HG02852 (cell line): ENCODE measurements around the gene APOA1.
"Not testable (repeated sequence)": the region's sequence is repeated elsewhere in the genome, so short reads cannot be mapped to it uniquely, and the experiment has no call there.

Source experiments
- ATAC-seq: cut with Tn5 transposase; IDR thresholded peaks from one replicate; pipeline ENCODE4 v1.9.1; 2021; ENCODE audit warnings: mild to moderate bottlenecking, moderate library complexity; ENCODE audit not compliant: unreplicated experiment

APOA1 gene

DNA sequence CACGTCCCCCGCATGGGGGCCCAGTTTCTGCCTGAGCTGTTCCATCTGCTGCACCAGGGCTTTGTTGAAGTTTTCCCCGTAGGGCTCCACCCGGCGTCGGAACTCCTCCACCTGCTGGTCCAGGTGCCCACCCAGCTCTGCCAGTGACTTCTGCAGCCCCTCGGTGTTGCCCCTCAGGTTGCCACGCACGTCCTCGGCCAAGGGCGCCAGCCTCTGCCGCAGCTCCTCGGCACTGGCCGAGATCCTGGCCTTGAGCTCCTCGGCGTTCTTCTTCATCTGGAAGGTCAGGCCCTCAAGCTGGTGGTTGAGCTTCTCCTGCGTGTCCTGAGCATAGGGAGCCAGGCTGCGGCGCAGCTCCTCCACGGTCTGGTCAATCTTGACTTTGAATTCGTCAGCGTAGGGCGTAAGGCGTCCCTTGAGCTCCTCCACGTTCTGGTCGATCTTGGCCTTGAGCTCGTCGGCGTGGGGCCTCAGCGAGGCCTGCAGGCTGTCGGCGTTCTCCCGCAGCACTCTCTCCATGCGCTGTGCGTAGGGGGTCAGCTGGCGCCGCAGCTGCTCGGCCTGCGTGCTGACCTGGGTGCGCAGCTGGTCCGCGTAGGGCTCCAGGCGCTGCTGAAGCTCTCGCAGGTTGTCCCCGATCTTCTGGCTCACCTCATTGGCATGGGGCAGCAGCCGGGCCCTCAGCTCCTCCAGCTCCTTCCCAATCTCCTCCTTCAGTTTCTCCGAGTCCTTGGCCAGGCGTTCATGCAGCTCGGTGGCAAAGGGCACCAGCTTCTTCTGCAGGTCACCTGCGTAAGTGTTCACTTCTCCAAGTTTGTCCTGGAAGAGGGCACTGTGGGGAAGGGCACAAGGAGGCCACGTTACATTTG, 16.1 kb downstream of the APOA1 start:
- no peak for ATAC-seq

DNA sequence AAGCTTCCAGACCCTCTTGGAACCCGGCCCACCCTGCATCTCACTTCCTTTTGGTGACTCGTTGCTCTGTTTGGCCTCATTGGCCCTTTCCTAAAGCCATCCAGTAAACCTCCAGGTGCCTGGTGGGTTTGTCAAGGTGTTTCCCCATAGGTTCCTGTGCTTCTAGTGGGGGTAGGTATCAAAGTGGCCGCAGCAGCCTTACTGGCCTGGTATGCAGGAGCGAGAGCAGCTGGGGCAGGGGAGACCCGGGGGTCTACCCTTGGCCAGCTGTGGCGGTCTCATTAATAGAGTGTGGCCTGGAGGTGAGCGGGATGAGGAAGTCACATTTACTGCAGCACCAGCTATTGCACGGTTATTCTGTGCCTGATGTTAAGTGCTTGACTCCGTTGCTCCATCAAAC, 18.4 kb downstream of the APOA1 start:
- ATAC-seq = no peak

DNA sequence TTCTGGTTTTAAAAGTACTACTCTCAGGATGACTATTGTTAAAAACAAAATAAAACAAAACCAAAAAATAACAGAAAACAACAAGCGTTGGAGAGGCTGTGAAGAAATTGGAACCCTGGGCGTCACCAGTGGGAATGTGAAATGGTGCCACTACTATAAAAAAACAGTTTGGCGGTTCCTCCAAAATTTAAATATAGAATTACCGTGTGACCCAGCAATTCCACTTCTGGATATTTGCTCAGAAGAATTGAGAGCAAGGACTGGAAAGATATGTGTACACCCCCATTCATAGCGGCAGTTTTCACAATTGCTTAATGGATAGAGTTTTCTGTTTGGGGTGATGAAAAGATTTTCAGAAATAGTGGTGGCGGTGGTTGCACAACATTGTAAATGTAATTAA, 22.9 kb downstream of the APOA1 start:
- no peak for ATAC-seq

DNA sequence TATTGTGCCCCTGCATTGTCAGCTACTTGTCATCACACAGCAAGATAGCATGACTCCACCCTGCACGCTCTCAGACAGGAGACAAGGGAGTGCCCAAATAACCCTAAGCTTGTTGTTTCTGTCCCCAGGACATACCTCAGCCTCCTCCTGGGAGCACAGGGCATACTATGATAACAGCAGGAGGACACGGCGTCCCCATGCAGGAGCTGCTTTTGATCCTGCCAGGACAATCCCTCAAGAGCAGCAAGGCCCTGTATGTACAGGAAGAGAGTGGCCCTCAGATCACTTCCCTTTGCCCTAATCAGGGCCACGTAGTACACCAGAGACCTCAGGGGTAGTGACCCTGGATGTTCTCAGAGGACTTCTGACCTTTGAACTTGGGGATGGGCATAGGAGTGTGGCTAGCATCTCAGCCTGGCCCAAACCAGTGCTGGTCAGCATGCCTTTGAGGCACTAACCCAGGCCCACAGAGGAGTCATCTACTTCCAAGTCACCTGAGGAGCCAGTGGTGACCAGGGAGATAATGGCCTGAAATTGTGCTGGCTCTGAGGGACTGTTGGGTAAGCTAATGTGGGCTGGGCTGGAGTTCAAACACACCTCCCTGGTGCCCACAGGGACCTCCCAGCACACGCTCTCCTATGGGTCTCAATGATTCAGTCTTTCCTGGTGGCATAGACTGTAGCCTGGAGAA, 23.5 kb downstream of the APOA1 start:
- no peak for ATAC-seq

DNA sequence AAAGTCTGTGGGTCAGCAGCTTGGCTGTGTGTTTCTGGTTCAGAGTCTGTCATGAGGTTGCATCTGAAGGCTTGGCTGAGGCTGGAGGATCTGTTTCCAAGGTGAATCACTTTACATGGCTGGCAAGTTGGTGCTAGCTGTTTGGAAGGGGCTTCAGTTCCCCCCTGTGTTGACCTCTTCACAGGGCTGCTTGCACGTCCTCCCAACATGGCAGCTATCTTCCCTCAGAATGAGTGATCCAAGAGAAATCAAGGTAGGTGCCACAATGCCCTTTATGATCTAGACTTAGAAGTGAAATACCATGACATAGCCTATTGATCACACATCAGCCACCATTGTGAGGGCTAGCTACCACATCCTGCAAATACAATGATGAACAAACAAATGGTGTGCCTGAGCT, 24.3 kb downstream of the APOA1 start:
- ATAC-seq = no peak

DNA sequence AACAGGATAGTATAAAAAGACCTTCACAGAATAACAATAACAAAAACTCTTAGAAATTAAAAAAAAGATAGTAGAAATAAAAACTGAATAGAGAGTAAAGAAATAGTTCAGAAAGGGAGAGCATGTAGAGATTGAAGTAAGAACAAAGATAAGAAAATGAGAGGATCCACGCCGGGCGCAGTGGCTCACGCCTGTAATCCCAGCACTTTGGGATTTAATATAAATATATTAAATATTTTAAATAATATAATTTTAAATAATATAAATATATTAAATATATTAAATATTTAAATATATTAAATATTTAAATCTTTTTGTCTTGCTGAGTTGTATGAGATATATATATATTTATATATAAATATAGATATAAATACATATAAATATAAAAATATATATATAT, 25.3 kb downstream of the APOA1 start:
- no peak for ATAC-seq

DNA sequence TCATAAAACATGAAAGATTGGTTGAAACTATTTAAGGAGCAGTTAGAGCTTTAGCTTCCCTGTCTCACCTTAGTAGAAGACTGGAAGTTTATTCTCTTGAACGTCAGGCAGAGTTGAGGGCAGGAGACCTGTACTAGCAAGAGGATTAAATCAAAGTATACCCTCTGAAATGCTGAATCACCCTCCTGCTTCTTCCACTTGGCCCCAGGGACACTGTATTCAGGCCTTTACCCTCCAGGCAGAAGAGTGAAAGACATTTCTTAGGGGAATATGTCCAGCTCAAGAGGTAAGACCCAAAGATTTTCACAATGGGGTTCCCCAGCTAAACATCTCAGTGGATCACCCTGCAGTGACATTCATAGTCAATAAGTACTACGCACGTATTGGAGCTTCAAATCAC, 26.2 kb downstream of the APOA1 start:
- no peak for ATAC-seq

DNA sequence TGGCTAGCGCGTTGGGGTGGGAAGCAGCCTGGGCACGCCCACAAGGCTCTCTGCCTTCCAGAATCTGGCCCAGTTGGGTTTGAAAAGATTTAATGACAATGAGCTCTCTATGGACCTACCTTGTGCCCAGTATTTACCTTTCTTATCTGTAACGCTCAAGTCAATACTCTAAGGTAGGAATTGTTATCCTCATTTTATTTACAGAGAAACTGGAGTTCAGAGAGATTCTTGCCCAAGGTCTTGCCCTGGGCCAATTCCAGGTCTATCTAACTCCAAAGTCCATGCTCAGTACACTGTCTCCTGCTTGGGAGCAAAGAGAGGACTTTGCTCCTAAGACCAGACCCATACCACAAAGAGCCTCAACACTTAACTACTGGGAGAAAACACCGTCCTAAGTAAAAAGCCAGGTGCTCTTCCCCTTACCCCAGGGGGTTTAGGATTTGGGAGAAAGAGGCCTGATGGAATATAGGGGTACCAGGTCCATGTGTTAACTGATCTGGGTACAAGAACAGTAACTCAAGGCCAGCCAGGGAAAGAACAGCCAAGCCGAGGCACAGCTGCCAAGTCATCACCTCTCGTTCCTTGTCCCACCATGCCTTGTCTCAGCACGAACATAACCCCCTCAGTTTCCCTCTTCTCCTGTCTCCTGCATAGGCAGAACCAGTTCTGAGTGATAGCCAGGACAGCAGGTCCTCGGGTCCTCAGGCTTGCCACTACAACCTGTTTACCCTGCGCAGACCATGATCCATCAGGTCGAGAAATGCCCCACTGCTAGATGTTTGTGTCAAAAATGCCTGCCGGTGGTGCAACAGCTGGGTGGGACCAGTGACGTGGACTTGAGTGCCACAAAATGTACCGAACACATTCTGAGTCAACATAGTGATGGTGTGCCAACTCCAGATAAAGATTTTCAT, 28.9 kb downstream of the APOA1 start:
- ATAC-seq = no peak

DNA sequence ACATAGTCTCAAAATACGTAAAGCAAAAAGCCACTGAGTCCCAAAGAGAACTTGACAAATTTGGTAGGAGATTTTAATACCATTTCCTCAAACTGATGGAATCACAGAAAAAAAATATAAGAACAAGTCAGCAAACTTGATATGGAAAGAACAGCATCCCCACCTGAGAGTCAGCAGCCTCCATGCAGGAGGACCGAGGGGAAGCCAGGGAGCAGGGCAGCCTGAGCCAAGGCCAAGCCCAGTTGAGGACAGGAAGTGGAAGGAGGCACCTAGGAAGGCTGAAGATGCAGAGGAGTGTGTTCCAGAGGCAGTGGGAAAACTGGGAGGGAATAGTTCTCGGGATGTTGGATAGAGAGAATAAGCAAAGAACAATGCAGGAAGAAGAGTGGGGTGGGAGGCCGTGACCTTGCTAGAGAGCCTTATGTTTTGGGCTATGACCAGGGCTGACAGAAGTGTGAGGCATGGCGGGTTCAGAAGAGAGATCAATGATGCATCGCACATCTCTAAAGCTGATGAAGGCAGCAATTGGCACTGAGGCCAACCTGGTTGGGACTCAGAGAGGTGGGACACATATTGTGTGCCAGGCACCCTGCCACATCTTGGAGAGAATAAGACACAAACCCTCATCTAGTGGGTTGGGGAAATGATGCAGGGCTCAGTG, 29.7 kb downstream of the APOA1 start:
- no peak for ATAC-seq

DNA sequence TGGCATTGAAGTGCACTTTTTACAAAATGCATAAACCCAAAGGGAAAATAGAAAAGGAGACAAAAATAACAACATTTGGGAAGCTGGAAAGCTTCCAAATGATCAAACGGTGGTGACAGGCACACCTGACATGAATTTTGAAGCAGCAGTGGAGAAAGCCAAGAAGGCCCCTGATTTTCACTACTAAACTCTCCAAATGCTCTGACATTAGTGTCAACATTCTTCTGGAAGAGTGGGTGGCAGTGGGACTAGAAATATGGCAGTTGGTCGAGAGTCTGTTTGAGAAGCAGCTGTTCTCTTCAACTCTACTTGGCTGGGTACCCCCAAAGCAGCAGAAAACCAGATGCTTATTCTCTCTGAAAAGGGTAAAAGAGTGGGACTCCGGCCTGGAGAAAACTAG, 33.4 kb downstream of the APOA1 start:
- ATAC-seq = no peak

DNA sequence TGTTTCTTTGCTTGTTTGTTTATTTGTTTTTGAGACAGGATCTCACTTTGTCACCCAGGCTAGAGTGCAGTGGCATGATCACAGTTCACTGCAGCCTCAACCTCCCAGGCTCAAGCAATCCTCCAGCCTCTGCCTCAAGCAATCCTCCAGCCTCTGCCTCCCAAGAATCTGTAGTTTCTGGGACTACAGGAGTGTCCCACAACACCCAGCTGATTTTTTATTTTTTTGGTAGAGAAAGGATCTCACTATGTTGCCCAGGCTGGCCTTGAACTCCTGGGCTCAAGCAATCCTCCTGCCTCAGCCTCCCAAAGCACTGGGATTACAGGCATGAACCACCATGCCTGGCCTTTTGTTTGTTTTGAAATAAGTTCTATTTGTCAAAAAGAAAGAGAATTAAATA, 35.8 kb downstream of the APOA1 start:
- ATAC-seq = not testable (repeated sequence)

DNA sequence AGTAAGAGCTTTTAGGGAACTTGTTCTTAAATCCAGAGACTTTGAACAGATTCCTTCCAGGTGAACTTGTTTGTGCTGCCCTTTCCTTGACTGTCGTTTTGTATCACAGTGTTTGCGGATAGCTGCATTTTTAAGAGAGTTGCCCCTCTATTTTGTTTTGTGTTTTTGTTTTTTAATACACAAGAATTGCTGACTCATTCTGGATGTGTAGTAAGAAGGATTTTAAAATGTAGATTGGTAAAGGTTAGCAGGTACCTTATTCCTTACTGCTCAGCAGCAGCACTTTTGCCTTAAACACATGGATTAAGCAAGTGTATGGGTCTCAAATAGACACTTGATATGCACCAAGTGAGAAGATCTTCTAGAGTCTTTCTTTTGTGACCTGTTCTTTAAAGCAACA, 36.8 kb downstream of the APOA1 start:
- no peak for ATAC-seq

DNA sequence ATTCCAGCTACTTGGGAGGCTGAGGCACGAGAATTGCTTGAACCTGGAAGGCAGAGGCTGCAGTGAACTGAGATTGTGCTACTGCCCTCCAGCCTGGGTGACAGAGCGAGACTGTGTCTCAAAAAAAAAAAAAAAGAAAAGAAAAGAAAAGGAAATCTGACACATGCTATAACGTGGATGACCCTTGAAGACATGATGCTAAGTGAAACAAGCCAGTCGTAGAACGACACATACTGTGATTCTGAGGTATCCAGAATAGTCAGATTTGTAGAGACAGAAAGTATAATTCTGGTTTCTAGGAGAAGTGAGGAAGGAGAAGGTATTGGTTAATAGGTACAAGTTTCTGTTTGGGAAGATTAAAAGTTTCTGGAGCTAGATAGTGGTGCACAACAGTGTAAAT, 39.1 kb downstream of the APOA1 start:
- no peak for ATAC-seq

DNA sequence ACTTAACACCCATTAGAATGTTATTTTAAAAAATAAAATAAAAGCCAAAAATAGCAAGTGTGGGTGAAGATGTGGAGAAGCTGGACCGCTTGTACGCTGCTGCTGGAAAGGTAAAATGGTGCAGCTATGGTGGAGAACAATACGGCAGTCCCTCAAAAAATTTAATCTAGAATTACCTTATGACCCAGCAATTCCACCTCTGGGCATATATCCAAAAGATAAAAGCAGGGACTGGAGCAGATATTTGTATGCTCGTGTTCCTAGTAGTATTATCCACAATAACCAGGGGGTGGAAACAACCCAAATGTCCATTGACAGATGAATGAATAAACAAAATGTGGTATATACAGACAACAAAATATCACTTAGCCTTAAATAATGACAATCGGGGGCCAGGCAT, 39.6 kb downstream of the APOA1 start:
- ATAC-seq = no peak

DNA sequence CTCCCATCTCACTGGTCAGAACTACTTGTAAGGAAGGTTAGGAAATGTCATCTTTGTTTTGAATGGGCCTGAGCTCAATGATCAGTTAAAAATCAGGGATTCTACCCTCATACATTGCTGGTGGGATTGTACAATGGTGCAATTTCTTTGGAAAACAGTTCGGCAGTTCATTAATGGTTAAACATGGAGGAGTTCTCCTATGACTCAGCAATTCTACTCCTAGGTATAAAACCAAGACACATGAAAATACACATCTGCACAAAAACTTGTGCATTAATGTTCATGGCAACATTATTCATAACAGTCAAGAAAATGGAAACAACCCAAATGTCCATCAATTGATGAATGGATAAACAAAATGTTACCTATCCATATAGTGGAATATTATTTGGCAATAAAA, 40.9 kb downstream of the APOA1 start:
- ATAC-seq = no peak

DNA sequence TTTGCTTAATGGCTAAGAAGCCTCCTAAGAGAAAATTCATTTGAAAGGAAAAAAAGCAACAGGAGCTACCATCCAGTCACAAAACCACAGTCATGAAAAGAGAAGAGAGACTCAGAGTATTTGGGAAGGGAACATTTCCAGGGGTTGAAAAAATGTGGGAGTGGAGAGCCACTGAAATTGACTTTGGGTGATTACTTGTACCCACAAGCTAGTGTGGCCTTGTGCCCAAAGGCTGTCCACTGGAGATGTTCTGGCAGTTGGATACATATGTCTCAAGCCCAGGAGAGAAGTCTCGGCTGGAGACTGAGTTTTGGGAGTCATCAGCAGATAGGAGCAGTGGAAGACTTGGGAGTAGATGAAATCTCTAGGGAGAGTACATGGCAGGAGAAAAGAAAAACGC, 42.6 kb downstream of the APOA1 start:
- ATAC-seq = no peak

DNA sequence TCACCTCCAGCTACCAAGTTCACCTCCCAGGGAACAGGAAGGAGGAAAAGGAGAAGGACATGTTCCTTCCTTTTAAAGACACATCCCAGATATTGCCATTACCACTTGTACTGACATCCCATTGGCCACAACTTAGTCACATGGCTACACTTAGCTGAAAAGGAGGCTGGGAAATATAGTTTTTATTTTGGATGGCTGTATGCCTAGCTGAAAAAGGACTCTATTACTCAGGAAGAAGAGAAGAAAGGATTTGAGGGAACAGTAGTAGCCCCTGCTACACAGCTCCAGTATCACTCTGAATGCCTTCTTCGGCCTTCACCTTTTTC, 43.7 kb downstream of the APOA1 start:
- no peak for ATAC-seq

DNA sequence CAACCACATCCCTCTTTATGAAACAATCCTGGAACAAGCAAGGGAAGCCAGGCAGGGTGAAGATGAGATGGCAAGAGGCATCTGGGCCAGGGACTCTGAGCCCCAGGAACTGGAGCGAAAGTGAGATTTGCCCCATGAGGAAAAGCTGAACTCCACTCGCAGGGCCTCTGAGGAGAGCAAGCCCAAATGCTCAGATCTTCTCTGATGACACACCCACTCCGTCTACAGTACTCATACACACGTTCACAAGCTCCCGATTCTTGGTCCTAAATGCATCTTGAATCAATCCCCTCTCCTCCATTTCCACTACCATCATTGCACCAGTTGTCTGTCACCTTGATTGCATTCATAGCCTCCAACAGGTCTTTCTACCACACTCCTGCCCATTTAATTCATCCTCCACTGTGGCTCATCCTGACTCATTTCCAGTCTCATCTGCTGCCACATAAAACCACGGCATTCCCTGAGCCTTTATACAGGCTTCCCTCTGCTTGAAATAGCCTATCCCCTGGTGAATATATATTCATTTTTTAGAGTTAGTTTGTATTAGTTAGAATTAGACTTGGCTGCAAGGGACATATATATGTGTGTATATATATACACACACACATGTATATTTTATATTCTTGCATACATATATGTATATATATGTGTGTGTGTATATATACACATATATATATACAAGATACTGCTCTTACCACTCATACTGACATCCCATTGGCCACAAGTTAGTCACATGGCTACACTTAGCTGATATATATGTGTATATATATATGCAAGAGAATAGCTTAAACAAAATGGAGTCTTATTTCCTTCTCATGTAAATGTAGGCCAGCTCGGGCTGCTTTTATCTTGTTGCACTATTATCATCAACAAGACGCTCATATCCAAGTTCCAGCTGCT, 44.3 kb downstream of the APOA1 start:
- ATAC-seq = no peak

DNA sequence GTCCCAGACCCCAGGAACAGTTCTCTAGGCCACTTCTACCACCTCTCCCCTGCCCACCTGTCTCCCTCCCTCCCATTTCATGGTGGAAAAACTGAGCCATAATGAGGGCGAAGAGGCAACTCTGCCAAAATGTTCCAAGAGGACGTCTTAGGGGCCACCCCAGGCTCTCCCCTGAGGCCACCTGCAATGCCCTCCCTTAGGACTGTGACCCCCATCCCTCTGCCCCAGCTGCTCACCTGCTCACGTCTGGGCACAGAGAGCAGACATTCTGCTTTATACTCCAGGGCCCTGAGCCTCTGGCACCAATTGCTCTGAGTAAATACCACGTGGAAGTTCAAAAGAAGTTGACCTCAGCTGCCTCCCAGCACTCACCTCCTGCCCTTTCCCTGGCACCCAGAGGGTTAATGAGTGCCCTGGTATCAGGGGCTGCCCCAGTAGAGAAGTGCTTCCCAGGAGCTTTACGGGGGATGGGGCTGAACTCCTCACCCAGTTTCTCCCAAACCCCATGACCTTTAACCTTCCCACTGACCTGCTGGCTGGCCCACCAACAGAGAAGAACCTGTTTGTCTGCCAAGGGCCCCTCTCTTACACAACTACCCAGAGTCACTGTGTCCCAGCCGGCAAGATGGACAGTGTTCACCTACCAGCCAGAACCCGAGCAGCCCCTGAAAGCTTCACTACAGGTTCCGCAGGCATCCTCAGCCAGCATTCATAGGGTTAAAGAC, 45.1 kb downstream of the APOA1 start:
- ATAC-seq = no peak

DNA sequence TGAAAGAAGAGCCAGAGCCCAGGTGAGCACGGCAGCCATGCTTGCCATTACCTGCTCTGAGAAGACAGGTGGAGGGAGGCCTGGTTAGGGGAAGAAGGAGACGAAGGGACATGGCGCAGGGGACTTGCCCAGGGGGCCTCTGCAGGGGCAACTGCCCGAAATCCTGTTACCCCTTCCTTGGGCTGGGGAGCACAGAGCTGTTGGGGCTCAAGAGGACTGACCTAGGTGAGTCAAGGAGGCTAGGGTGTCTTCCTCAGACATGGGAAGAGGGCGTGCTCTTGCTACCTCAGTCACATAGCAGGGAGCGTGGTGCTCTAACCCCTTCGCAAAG, 45.6 kb downstream of the APOA1 start, which contains the start of gene APOA5:
TSS of gene APOA5 (minus strand) at position 67 of the 331 bp plus-strand sequence. CDS start at position 48, 19 bp downstream.
- no peak for ATAC-seq
